Panc1 (cell line): ENCODE results near the gene FUT1. TPM values are rescaled to one million over a fixed set of nuclear protein-coding genes. Genes with fewer than 3 reads are reported as not detected.
"Not testable (repeated sequence)": the region's sequence is repeated elsewhere in the genome, so short reads cannot be mapped to it uniquely, and the experiment has no call there.

Source experiments
- ATAC-seq: fragments of 200-7000 bp; cut with Tn5 transposase; 2 replicates; pipeline ENCODE4 v1.9.1; 2020; ENCODE audit warnings: mild to moderate bottlenecking, moderate library complexity
- BruUV-seq: library from RNA; stranded (reverse); fragments of 400-500 nt; replicated peaks from 2 replicates; lab custom pipeline; 2021; lab: Mats Ljungman, UMichigan
- CTCF ChIA-PET: fragments of 300-600 bp; sonication (Branson Sonifier 250); formaldehyde crosslinking; loops from one replicate; lab custom pipeline; 2022; ENCODE audit warnings: antibody characterized with exemption; lab: Charles Lee
- POLR2A ChIA-PET: fragments of 300-600 bp; sonication (Branson Sonifier 250); formaldehyde crosslinking; loops from one replicate; lab custom pipeline; 2022; ENCODE audit warnings: antibody characterized with exemption; lab: Charles Lee
- DNase-seq: peaks from one replicate; pipeline ENCODE4 v3.0.0-alpha.2; 2010; ENCODE audit warnings: low read depth, low spot score
- H3K27ac ChIP-seq: 2 replicates; pipeline ENCODE4 v1.5.1; 2011; ENCODE audit warnings: mild to moderate bottlenecking, low read length, inconsistent platforms
- H3K27me3 ChIP-seq: fragments of 200-500 bp; sonication (Bioruptor generic); 2 replicates; pipeline ENCODE4 v1.6.0; 2014; ENCODE audit warnings: low read length, inconsistent platforms; ENCODE audit not compliant: control insufficient read depth, insufficient read depth
- H3K36me3 ChIP-seq: fragments of 200-500 bp; sonication (Bioruptor generic); 2 replicates; pipeline ENCODE4 v1.5.1; 2014; ENCODE audit warnings: inconsistent platforms, mild to moderate bottlenecking, low read length, moderate library complexity; ENCODE audit not compliant: control insufficient read depth, insufficient read depth
- H3K4me1 ChIP-seq: 2 replicates; pipeline ENCODE4 v1.5.1; 2011; ENCODE audit warnings: inconsistent platforms, mild to moderate bottlenecking, low read length, moderate library complexity; ENCODE audit not compliant: control insufficient read depth, insufficient read depth
- H3K4me3 ChIP-seq, 2 experiments: 2 replicates each; pipeline ENCODE4 v1.5.1; 2011 to 2012; ENCODE audit warnings: low read depth in 2 of 2, low read length in 2 of 2, mild to moderate bottlenecking in 2 of 2, inconsistent platforms in 1 of 2, moderate library complexity in 1 of 2
- H3K9me3 ChIP-seq: fragments of 200-500 bp; sonication (Bioruptor generic); 2 replicates; pipeline ENCODE4 v1.5.1; 2014; ENCODE audit warnings: low read depth, mild to moderate bottlenecking, inconsistent platforms, low read length, moderate library complexity; ENCODE audit not compliant: control insufficient read depth, insufficient read depth
- POLR2AphosphoS5 ChIP-seq: IDR thresholded peaks from 2 replicates; pipeline ENCODE4 v1.6.1; 2012; ENCODE audit warnings: mild to moderate bottlenecking, low read depth, low read length, moderate library complexity
- SIN3A ChIP-seq: IDR thresholded peaks from 2 replicates; pipeline ENCODE4 v1.6.1; 2012; ENCODE audit warnings: low read depth, mild to moderate bottlenecking, low read length, moderate library complexity, borderline replicate concordance; ENCODE audit not compliant: insufficient read depth
- TCF7L2 ChIP-seq: IDR thresholded peaks from 2 replicates; pipeline ENCODE4 v1.6.1; 2011; ENCODE audit warnings: mild to moderate bottlenecking, low read depth, low read length, inconsistent platforms
- in situ Hi-C: cut with HindIII; loops from 2 replicates; pipeline ENCODE4 v1.10.0; 2016; ENCODE audit warnings: low sequenced_read_pairs, low pct_unique_long_range_greater_than_20kb
- intact Hi-C: fragments of 100-400 bp; cut with micrococcal nuclease; formaldehyde crosslinking; loops from one replicate; pipeline ENCODE4 v1.10.0; 2022; ENCODE audit not compliant: unreplicated experiment
- total RNA-seq: library from RNA; stranded (reverse); gene quantifications from one replicate; pipeline ENCODE4 v1.2.1, GENCODE V29; 2021; ENCODE audit not compliant: unreplicated experiment
- TF ChIP-seq, protein P1 (sequence below), 2 experiments: IDR thresholded peaks; 2 replicates each; pipeline ENCODE4 v1.6.1; 2011 to 2012; ENCODE audit warnings: low read depth in 2 of 2, control low read depth in 1 of 2, low read length in 1 of 2, mild to moderate bottlenecking in 1 of 2, moderate library complexity in 1 of 2; ENCODE audit not compliant: insufficient read depth in 1 of 2
- TF ChIP-seq, protein P2 (sequence below): fragments of 450-650 bp; IDR thresholded peaks from 2 replicates; pipeline ENCODE4 v1.5.1; 2017; ENCODE audit warnings: mild to moderate bottlenecking

Gene FUT1
- total RNA-seq, 1 experiment from 2014 or later, result 0.13 TPM

DNA sequence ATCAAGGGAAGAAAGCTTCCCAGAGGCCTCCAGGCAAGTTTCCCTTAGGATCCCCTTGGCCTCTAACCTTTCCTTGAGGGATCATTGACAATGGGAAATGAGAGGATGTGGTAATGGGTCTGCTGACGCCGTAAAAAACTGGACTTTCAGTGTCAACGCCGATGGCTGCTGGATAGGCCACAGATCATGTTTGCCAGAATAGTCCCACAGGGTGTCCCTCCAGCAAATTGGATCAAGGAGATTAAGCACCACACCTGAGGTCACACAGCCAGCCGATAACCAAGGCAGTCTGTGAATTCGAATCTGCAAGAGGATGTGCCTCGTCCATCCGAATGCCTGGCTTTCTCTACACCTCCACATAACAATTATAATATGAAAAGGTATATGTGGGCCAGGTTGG, 40.8 kb upstream of the FUT1 start:
- Histone ChIP-seq H3K27me3 (no peaks in the 10 kb centered on the region), H3K36me3 (no peaks in the 10 kb centered on the region), H3K4me1 (no peaks in the 10 kb centered on the region), H3K4me3 (no peak overlapping the region), H3K27ac (no peak overlapping the region), H3K9me3 (no peaks in the 10 kb centered on the region)
- in situ Hi-C loops, result no loop called here
- BruUV-seq, result no TSS peak
- CTCF ChIA-PET, result no interaction called here
- TF ChIP-seq, protein P1, sequence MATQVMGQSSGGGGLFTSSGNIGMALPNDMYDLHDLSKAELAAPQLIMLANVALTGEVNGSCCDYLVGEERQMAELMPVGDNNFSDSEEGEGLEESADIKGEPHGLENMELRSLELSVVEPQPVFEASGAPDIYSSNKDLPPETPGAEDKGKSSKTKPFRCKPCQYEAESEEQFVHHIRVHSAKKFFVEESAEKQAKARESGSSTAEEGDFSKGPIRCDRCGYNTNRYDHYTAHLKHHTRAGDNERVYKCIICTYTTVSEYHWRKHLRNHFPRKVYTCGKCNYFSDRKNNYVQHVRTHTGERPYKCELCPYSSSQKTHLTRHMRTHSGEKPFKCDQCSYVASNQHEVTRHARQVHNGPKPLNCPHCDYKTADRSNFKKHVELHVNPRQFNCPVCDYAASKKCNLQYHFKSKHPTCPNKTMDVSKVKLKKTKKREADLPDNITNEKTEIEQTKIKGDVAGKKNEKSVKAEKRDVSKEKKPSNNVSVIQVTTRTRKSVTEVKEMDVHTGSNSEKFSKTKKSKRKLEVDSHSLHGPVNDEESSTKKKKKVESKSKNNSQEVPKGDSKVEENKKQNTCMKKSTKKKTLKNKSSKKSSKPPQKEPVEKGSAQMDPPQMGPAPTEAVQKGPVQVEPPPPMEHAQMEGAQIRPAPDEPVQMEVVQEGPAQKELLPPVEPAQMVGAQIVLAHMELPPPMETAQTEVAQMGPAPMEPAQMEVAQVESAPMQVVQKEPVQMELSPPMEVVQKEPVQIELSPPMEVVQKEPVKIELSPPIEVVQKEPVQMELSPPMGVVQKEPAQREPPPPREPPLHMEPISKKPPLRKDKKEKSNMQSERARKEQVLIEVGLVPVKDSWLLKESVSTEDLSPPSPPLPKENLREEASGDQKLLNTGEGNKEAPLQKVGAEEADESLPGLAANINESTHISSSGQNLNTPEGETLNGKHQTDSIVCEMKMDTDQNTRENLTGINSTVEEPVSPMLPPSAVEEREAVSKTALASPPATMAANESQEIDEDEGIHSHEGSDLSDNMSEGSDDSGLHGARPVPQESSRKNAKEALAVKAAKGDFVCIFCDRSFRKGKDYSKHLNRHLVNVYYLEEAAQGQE (IDR thresholded peaks at IDR 0.05; ENCODE audit: insufficient read depth in 1 of 2, low read depth in 2 of 2, low read length in 1 of 2), result no peak
- no peak for TF ChIP-seq POLR2AphosphoS5
- no peak for TF ChIP-seq TCF7L2
- TF ChIP-seq SIN3A, result no peak
- TF ChIP-seq, protein P2, sequence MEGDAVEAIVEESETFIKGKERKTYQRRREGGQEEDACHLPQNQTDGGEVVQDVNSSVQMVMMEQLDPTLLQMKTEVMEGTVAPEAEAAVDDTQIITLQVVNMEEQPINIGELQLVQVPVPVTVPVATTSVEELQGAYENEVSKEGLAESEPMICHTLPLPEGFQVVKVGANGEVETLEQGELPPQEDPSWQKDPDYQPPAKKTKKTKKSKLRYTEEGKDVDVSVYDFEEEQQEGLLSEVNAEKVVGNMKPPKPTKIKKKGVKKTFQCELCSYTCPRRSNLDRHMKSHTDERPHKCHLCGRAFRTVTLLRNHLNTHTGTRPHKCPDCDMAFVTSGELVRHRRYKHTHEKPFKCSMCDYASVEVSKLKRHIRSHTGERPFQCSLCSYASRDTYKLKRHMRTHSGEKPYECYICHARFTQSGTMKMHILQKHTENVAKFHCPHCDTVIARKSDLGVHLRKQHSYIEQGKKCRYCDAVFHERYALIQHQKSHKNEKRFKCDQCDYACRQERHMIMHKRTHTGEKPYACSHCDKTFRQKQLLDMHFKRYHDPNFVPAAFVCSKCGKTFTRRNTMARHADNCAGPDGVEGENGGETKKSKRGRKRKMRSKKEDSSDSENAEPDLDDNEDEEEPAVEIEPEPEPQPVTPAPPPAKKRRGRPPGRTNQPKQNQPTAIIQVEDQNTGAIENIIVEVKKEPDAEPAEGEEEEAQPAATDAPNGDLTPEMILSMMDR, result no peak
- intact Hi-C loops, result no loop called here
- POLR2A ChIA-PET, result no interaction called here
- ATAC-seq (no peak), DNase-seq (no peak)

DNA sequence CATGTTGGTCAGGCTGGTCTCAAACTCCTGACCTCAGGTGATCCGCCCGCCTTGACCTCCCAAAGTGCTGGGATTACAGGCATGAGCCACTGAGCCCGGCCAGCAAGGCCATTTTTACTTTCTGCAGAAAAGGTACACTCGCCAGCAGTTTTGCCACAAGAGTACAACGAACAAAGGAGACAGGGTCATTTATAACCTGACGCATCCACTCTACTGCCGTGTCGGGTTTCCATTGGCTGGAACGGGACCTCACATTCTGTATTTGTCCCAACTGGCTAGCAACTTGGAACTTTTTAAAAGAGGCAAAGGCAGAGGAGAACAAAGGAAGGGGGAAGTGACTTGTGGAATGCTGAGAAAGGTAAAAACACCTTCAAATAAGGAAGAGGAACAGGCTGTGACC, 34.9 kb upstream of the FUT1 start:
- in situ Hi-C loops, H3K4me1 ChIP-seq, H3K4me3 ChIP-seq, BruUV-seq, H3K36me3 ChIP-seq, ATAC-seq, H3K27ac ChIP-seq, H3K27me3 ChIP-seq, H3K9me3 ChIP-seq, POLR2A ChIA-PET, DNase-seq: not testable (repeated sequence)
- intact Hi-C loops, result loop anchor here (10.0 kb wide), 1 partner anchor 187 kb away; no protein-coding TSS in a partner anchor
- CTCF ChIA-PET, result interaction anchor here (0.6 kb wide), 1 partner anchor 11 kb away, joined by 3 read pairs; no protein-coding TSS in a partner anchor

DNA sequence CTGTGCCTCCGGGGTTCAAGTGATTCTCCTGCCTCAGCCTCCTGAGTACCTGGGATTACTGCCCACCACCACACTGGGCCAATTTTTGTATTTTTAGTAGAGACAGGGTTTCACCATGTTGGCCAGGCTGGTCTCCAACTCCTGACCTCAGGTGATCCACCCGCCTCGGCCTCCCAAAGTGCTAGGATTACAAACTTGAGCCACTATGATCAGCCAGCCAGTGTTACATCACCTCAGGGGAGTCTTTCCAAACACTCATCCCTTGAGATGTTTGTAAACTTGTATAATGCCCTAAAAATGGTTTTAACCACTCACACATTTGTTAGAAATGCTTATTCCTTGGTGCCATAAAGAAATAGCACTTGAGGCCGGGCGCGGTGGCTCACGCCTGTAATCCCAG, 34.0 kb upstream of the FUT1 start:
- H3K27ac ChIP-seq, ATAC-seq, DNase-seq, H3K36me3 ChIP-seq, H3K4me3 ChIP-seq, in situ Hi-C loops, BruUV-seq, H3K9me3 ChIP-seq, CTCF ChIA-PET, POLR2A ChIA-PET, H3K4me1 ChIP-seq, H3K27me3 ChIP-seq: not testable (repeated sequence)
- intact Hi-C loops, result loop anchor here (10.0 kb wide), 1 partner anchor 188 kb away; no protein-coding TSS in a partner anchor
